Measurements from ENCODE around the gene MUSTN1.

DNA sequence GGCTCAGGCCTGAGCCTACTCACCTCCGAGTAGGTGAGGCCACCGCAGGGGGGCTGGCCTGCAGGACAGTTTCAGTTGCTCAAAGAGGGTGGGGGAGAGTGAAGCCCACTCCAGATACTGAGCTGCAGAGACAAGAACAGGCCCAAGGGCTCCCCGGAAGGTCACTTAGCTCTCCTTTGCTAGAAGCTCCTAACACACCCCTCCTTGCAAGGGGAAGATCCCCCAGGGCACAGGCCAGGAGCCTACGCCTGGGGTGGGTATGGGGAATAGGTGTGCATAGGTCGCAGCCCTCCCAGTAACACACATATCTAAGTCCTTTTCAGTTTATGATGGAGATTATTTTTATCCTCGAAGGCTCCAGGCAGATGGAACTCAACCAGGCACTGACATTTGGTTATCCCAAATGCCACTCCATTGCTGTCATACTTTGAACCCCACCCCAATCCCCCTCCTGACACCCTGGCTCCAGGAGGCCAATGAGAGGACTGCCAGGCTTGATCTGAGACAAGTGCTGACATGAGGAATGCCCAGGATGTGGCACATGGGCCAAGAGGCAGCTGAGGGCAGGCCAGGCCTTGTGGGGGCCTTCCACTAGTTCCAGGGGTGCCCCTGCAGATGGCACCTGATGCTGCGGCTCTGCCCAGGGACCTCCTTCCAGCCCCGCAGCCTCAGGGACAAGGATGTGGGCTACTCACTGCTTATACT lies 1.1 kb upstream of the MUSTN1 start:
- no peak for TF ChIP-seq TAF1 (conservative IDR thresholded peaks at IDR 0.05)
- TF ChIP-seq, protein P1, sequence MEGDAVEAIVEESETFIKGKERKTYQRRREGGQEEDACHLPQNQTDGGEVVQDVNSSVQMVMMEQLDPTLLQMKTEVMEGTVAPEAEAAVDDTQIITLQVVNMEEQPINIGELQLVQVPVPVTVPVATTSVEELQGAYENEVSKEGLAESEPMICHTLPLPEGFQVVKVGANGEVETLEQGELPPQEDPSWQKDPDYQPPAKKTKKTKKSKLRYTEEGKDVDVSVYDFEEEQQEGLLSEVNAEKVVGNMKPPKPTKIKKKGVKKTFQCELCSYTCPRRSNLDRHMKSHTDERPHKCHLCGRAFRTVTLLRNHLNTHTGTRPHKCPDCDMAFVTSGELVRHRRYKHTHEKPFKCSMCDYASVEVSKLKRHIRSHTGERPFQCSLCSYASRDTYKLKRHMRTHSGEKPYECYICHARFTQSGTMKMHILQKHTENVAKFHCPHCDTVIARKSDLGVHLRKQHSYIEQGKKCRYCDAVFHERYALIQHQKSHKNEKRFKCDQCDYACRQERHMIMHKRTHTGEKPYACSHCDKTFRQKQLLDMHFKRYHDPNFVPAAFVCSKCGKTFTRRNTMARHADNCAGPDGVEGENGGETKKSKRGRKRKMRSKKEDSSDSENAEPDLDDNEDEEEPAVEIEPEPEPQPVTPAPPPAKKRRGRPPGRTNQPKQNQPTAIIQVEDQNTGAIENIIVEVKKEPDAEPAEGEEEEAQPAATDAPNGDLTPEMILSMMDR (IDR thresholded peaks at IDR 0.05; ENCODE audit: low read depth, low read length, missing input control) = no peak
- no peak for TF ChIP-seq RXRA (IDR thresholded peaks at IDR 0.05)
- no peak for TF ChIP-seq GABPA (IDR thresholded peaks at IDR 0.05 in 1 of 2, conservative IDR thresholded peaks at IDR 0.05 in 1 of 2)
- TF ChIP-seq YY1 (IDR thresholded peaks at IDR 0.05) = no peak
- no peak for TF ChIP-seq FOXA1 (IDR thresholded peaks at IDR 0.05)
- TF ChIP-seq, protein P2, sequence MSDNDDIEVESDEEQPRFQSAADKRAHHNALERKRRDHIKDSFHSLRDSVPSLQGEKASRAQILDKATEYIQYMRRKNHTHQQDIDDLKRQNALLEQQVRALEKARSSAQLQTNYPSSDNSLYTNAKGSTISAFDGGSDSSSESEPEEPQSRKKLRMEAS (IDR thresholded peaks at IDR 0.05) = no peak
- no peak for TF ChIP-seq JUND (IDR thresholded peaks at IDR 0.05)
- TF ChIP-seq, protein P3, sequence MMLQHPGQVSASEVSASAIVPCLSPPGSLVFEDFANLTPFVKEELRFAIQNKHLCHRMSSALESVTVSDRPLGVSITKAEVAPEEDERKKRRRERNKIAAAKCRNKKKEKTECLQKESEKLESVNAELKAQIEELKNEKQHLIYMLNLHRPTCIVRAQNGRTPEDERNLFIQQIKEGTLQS (IDR thresholded peaks at IDR 0.05) = no peak

Data from liver (tissue), 3 donors.